Activated CD4-positive, alpha-beta T cell treated with anti-CD3 and anti-CD28 coated beads, Interleukin-2, amount 50 U/mL, for 4 hours (primary cell): ENCODE measurements around the gene VWA2.

Source experiments
- DNase-seq, 2 experiments: peaks; one replicate each; pipeline ENCODE4 v3.0.0-alpha.2; 2020

The VWA2 gene

DNA sequence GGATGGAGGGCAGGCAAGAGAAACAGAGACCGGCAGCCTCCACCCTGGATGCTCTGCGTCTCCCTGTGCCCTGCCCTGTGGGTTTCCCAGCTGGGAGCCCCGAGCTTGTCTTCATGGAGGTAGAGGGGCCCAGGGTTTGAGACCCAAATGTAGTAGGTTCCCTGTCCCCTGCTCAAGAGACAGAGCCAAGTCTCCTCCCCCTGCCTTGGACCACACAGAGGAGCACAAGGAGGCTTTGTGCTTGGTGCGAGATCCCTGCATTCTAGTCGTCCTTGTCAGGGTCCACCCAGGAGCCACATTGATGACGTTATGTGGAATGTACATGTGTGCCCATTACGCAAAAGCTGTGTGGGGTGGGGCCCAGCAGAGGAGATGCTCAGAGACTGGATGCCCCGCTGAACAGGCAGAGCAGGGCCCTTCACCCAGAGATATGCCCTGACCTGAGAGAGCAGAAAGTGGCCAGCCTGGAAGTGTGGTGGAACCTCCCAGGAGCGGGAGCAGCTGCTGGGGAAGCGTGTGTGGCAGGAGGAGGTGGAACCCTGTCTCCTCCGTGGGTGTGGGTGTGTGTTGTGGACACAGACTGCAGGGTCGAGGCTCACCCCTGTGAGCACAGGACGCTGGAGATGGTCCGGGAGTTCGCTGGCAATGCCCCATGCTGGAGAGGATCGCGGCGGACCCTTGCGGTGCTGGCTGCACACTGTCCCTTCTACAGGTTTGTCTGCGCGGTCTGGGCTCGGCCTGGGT, 39.3 kb downstream of the VWA2 start:
- DNase-seq = no peak

DNA sequence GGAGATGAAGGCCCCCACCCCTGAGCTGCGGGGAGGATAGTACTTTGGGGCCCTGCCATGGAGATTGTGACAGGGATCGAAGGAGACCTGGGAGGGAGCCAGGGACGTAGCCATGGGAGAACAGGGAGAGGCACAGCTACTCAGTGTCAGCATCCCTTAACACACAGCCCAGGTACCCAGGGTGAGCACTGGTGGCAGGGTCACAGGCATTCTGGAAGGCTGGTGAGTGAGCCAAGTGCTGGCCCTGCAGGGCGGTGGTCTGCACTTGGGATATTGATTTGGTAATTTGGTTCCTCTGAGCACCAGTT, 39.8 kb downstream of the VWA2 start:
- DNase-seq = no peak

DNA sequence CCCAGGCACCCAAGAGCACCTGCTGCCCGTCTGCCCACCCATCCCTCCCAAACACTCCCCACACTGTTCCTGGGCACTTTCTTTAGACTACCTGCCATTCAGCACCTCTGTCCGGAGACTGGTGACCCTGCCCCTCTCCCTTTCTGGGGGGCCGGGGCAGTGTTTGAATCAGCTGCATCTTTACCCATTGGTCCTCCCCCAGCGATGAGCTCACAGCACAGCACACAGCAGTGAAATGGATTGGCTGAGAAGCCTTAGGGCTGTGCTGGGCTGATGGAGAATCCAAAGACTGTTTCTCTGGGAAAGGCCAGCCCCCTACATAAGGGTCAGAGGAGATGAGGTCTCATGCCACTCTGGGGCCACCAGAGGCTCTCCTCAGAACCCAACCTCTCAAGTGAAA, 40.2 kb downstream of the VWA2 start:
- DNase-seq = no peak

DNA sequence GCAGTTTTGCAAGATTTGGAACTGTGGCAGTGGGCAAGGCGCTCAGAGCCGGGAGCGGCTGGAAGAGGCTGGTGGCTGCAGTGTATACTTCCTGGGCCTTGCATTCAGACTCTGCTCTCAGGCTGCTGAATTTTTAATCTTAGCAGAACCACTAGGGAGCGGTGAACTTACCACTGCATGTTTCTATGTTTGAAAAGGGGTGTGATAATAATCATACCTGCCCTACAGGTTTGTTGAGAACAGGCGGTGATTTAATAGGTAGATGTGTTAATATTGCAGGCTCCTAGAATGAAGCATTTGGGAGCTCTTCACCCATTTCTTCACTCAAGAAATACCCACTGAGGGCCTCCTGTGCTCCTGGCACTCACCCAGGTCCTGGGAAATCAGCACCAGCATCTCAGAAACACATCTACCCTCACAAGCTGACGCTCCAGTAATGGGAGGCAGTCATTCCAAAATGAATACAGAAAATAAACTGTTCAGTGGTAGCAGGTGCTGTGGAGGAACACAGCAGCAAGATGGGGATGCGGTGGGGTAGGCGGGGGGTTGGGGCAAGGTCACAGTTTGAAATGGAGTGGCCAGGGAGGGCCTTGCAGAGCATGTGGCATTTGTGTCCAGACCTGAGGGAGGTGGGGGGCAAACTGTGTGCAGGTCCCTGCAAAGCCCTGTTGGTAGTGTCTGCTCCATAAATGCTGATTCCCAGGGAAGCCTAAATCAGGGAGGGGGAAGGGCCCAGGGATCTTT, 41.0 kb downstream of the VWA2 start:
- DNase-seq = no peak

DNA sequence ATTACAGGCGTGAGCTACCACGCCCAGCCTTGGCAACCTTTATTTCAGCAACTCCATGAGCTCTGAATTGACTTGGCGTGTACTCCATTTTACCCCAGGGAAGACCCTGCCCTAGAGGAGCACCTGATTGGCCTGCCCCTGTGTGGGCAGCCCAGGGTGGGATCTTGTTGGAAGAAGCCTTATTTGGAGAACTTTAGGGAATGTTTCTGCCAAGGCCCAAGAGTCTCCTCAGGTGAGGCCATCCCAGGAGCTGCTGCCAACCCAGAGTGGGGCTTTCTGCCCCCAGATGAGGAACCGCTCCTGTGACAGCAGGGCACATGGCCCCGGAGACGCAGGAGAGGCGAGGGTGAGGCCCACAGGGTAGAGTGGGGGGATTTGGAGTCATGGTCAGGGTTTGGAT, 42.0 kb downstream of the VWA2 start:
- DNase-seq = no peak

DNA sequence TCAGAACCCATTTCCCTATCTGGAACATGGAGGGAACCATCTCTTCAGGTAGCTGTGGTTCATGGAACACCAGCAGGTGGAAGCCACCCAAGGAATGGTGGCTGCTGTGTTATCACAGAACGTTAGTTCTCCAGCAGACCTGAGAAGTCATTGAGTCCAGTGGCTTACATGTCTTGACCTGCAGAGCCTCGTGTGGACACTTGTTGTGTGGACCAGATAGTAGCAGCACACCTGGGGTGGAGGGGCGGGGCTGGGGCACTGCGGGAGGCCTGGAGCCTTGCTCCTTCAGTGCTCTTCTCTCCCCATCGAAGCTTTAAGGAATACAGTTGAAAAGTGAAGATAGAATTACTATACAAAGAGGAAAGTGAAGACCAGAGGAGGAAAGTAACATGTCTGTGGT, 42.4 kb downstream of the VWA2 start:
- DNase-seq = no peak

DNA sequence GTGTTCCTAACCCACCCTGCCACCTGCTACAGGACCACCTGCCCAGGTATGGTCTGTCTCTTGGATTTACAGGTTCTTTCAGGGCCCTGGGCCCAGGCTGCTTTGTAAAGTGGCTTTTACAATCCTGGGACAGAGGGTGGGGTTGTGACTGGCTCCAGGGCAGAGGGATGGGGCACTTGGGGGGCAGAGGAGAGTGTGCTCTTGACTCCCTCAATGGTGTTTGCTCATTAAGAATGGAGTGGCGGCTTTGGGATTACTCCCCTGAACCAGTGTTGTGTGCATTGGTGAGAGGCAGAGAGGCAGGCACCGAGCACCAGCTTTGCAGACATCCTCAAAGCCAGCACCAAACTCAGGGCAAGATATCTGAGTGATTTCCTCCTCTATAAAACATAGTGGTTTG, 43.5 kb downstream of the VWA2 start:
- no peak for DNase-seq

DNA sequence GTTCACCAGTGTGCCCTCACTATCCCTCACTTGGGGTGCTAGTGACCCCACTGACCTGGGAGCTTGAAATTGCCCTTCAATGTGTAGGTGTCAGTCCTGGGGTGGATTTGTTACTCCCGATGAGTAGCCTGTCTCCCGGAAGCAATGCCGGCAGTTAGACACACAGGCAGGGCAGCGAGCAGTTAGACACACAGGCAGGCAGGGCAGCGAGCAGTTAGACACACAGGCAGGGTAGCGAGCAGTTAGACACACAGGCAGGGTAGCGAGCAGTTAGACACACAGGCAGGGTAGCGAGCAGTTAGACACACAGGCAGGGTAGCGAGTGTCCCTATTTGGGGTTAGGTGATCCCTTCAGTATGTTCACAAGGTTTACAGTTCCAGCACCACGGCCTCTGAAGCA, 44.0 kb downstream of the VWA2 start:
- no peak for DNase-seq

DNA sequence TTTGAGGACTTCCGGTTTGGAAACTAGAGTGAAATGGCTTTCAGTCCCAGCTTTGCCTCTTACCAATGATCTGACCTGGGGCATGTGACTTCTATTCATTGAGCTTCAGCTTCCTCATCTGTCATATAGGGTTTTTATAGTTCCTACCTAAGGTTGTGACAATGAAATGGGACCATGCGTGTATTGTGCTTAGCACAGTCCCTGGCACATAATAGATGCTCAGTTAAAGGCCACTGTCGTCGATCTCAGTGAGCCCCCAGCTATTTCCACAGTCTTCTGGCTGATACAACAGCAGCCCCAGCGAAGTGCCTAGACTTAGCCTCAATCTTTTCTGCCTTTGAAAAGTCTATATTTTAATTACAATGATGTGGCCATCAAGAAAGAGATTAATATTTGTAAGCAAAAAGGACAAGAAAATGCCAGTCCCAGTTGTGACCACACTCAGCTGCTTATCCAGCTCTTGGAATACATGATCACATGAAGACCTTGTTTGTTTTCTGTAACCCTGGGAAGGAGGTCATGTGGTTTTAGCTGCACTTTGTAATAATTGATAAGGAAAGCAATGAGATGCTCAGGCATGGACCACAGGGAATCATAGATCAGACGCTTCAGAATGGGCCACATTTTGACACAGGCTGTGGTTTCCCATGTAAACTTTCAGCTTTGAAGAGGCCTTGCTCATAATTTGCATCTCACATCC, 44.6 kb downstream of the VWA2 start:
- DNase-seq = no peak

DNA sequence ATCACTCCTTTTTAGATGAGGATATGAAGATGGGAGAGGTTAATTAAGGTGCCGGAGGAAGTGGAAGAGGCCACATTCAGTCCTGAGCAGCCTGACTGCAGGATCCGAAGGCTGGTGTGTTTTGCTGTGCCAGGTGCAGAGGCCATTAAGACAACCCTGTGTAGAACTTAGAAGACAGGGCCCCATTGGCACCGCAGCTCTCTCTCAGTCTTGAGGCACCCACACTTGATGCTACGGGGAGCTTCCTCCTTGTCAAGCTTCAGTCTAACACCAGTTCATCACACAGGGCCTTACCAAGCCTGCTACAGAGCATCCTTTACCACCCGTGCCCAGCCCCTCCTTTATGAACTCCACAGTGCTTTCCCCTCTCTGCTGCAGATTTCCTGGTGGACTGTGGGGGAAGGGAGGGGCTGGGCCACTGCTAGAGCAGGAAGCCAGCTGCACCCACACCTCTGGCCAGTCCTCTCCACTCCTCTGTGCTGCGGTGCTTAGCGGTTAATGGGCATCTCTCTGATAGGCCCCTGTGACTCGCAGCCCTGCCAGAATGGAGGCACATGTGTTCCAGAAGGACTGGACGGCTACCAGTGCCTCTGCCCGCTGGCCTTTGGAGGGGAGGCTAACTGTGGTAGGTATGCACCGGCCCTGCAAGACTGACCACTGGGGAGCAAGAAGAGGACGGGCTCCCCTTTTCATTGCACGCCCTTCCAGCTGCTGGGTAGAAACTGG, 45.5 kb downstream of the VWA2 start:
- no peak for DNase-seq

DNA sequence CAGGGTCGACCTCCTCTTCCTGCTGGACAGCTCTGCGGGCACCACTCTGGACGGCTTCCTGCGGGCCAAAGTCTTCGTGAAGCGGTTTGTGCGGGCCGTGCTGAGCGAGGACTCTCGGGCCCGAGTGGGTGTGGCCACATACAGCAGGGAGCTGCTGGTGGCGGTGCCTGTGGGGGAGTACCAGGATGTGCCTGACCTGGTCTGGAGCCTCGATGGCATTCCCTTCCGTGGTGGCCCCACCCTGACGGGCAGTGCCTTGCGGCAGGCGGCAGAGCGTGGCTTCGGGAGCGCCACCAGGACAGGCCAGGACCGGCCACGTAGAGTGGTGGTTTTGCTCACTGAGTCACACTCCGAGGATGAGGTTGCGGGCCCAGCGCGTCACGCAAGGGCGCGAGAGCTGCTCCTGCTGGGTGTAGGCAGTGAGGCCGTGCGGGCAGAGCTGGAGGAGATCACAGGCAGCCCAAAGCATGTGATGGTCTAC, 46.9 kb downstream of the VWA2 start:
- no peak for DNase-seq

DNA sequence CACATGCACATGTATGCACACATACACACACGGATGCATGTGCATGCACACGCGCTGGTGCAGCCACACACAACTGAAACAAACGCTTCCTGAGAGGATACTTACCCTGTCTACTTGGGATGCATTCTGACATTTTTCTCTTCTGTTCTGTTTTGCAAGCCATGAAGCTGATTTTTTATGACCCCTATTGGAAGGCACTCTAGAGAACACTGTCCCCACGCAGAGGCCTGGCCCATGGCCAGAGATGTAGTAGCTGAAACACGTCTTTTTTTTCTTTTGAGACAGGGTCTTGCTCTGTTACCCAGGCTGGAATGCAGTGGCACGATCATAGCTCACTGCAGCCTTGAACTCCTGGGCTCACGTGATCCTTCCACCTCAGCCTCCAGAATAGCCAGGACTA, 47.9 kb downstream of the VWA2 start:
- no peak for DNase-seq

DNA sequence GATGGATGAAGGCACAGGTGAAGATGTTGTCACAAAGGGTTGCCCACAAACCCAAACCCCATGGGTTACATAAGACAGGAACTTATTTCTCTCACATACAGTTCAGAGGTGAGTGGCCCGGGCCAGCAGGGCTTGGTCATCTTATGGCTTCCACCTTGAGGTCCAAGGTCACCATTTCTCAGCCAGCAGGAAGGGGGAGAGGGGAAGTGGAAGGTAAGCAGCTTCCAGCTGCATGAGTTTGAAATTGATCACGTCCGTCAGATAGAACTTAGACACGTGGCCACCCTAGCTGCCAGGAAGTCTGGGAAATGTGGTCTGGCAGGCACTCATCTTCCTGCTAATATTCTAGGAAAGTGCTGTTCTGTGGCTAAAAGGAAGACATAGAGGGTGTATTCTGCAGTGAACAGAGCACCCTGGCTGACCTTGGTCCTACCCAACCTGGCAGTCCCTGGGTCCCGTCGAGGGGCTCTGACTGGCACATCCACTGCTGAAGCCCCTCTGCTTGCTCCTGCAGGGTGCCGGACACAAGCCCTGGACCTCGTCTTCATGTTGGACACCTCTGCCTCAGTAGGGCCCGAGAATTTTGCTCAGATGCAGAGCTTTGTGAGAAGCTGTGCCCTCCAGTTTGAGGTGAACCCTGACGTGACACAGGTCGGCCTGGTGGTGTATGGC, 49.5 kb downstream of the VWA2 start:
- no peak for DNase-seq

DNA sequence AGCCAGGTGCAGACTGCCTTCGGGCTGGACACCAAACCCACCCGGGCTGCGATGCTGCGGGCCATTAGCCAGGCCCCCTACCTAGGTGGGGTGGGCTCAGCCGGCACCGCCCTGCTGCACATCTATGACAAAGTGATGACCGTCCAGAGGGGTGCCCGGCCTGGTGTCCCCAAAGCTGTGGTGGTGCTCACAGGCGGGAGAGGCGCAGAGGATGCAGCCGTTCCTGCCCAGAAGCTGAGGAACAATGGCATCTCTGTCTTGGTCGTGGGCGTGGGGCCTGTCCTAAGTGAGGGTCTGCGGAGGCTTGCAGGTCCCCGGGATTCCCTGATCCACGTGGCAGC, 50.0 kb downstream of the VWA2 start:
- no peak for DNase-seq

DNA sequence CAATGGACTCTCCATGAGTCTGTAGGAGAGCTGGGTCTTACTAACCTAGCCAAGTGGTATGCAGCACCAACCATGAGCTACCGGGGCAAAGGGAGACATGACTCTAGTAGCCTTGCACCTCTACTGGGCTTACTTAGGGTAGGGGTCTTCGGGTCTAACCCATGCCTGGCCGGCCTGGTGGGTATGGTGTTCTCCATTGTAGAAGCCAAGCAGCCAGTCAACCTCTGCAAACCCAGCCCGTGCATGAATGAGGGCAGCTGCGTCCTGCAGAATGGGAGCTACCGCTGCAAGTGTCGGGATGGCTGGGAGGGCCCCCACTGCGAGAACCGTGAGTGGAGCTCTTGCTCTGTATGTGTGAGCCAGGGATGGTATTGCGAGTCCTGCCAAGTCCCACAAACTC, 51.0 kb downstream of the VWA2 start:
- DNase-seq = no peak

DNA sequence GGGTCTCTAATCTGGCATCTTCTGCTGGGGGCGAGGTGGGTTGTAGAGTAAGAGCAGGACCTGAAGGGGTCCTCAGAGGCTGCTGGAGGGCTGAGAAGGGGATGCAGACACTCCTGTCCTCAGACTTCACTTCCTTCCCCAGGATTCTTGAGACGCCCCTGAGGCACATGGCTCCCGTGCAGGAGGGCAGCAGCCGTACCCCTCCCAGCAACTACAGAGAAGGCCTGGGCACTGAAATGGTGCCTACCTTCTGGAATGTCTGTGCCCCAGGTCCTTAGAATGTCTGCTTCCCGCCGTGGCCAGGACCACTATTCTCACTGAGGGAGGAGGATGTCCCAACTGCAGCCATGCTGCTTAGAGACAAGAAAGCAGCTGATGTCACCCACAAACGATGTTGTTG, 52.0 kb downstream of the VWA2 start:
- DNase-seq = no peak

DNA sequence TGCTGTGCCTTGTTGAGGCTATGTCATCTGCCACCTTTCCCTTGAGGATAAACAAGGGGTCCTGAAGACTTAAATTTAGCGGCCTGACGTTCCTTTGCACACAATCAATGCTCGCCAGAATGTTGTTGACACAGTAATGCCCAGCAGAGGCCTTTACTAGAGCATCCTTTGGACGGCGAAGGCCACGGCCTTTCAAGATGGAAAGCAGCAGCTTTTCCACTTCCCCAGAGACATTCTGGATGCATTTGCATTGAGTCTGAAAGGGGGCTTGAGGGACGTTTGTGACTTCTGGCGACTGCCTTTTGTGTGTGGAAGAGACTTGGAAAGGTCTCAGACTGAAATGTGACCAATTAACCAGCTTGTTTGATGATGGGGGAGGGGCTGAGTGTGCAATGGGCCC, 52.5 kb downstream of the VWA2 start:
- DNase-seq = no peak

DNA sequence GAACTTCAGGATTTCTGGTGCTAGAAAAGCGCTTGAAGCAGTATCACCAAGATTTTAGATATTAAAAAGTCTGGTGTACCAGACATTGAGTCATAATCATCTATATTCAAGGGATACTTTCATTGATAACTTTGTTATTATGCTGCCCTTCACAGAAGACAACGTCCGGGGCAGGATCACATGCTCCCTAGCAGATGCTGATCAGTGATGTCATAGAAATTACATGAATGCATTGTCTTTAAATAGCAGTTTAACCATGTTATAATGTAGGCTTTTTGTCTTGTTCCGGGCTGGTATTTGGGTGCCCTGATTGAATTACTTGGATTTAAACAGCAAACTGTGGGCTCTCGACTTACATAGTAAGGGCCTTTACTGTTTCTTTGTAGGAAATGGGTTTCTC, 54.0 kb downstream of the VWA2 start:
- no peak for DNase-seq

DNA sequence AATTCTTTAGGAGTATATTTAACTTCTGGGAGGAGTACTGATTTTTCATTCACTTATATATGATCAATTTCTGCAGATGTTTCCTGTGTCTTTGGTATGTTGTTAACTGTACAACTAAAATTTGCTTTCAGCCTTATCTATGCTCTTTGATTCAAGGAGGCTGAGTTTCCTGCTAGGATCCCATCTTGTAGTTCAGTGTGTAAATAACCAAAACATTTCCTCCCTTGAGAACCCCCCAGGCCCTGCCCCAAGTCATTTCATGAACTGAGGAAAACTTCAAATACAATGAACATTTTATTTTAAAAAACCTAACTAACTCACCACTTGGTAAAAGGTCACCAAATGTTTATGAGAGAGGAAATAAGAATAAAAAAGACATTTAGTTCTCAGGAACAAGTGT, 55.5 kb downstream of the VWA2 start:
- no peak for DNase-seq

DNA sequence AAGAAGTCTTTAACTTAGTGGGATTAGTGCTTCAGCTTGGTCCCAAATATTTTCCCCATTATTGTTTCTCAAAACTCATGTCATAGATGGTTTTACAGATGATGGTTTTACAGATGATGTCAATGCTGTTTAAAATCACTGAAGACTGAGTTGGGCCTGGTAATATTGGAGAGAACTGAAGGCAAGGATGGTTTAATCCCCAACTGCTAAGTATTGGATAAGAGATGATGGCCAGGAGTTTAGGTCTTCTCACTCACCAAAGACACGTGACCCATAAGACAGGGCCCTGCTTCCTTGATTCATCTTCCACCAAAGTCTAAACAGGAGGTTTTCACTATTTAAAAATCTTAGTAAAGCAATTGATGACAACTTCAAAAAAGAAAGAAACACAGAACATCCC, 56.3 kb downstream of the VWA2 start:
- no peak for DNase-seq

DNA sequence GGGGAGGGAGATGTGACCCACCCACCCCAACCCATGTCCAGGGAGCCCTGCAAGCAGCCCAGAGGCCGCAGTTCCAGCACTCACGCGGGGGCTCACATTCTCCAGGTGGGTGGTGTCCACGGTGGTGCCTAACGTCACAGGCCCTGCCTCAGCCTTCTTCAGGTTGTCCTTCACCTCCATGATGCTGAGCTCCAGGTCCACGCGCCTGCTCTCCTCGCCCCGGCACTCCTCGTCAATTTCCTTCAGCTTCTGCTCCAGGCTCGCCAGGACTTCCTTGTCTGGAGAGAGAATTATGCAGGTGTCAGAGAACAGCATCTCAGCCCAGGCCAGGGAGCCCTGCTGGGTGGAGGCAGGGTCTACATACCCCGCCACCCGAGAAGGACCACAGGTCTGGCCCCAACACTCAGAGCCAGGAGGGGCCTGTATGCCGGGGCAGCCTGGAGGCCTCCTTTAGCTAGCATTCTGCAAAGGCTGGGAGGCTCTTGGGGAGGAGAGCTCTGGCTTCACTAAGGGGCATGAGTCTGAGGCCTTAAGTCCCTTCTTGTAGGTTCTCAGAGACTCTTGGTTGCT, 58.2 kb downstream of the VWA2 start:
- DNase-seq = no peak

DNA sequence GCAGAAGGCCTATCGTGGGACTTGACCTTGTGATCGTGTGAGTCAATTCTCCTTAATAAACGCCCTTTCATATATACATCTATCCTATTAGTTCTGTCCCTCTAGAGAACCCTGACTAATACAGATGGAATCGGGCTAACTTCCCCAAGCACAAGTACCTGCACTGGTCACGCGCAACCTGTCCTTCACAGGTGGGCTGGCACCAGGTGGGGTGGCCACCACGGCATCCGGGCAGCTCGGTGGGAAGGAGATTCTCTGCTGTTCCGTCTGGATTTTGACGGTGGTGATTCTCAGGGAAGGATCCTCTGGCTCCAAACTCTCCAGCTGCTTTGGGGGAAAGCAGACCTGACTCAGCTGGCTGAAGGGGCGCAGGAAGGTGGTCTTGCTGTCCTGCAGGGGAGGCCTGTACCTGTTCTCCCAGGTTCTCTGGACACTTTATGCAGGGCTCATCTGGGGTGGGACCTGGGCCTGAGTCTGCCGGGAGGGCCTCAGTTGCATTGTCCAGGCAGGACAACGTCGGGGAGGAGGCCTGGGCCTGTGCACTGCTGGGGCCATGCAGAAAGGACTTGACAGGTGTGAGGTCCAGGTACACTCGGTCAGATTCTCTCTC, 61.1 kb downstream of the VWA2 start:
- DNase-seq = no peak
